C4-2B (cell line): ENCODE measurements around the gene CLDND1.

ENCODE experiments used
- CTCF ChIP-seq: fragments of 450-650 bp; conservative IDR thresholded peaks from 2 replicates; pipeline ENCODE4 v1.5.1; 2017; ENCODE audit warnings: mild to moderate bottlenecking
- ZFX ChIP-seq: fragments of 450-650 bp; IDR thresholded peaks from 2 replicates; pipeline ENCODE4 v1.6.1; 2017

GRCh38 chr3:98565843-98566242 is 43.1 kb upstream of the CLDND1 start:
- no peak for TF ChIP-seq CTCF
- TF ChIP-seq ZFX = no peak
